A549 (cell line): ENCODE data around the gene SEC63.

Source experiments
- CTCF ChIP-seq: fragments of >200 bp; sonication (Bioruptor Twin); formaldehyde crosslinking; IDR thresholded peaks from 3 replicates; pipeline ENCODE4 v1.5.1; 2016
- ESRRA ChIP-seq: fragments of 150-350 bp; IDR thresholded peaks from 2 replicates; pipeline ENCODE4 v1.6.1; 2014; ENCODE audit warnings: mild to moderate bottlenecking, low read length, borderline replicate concordance
- MAX ChIP-seq: IDR thresholded peaks from 2 replicates; pipeline ENCODE4 v1.6.1; 2012
- POLR2A ChIP-seq: IDR thresholded peaks from 2 replicates; pipeline ENCODE4 v1.6.1; 2012; ENCODE audit warnings: mild to moderate bottlenecking, low read length
- RAD21 ChIP-seq, 2 experiments: fragments of >200 bp in 1 of 2; sonication (Bioruptor Twin) in 1 of 2; formaldehyde crosslinking in 1 of 2; IDR thresholded peaks in 1 of 2; conservative IDR thresholded peaks in 1 of 2; 2 replicates in 1 of 2; 3 replicates in 1 of 2; pipeline ENCODE4 v1.6.1; 2012 to 2018; ENCODE audit warnings: inconsistent platforms in 1 of 2
- RARB ChIP-seq: fragments of 250-450 bp; sonication (Bioruptor Pico); IDR thresholded peaks from 2 replicates; pipeline ENCODE4 v1.8.0; 2021; ENCODE audit warnings: mild to moderate bottlenecking, moderate library complexity

- TF ChIP-seq POLR2A (no peak), RARB (CRISPR knock-in tag) (no peak), CTCF (no peak), MAX (no peak), RAD21 (conservative IDR thresholded peaks at IDR 0.05 in 1 of 2, IDR thresholded peaks at IDR 0.05 in 1 of 2) (no peak), ESRRA (no peak)
These were observed 23.7 kb upstream of the SEC63 start for GRCh38 chr6:107981695-107982094.
